MM.1S (cell line): ENCODE data around the gene TET3.

Experiments used
- DNase-seq: peaks from one replicate; pipeline ENCODE4 v3.0.0-alpha.2; 2015
- H2AFZ ChIP-seq: fragments of 300-600 bp; sonication (generic); 2 replicates; pipeline ENCODE4 v1.6.0; 2016; ENCODE audit warnings: antibody characterized with exemption, low read length
- H3F3A ChIP-seq: fragments of 300-600 bp; sonication (generic); 2 replicates; pipeline ENCODE4 v1.6.1; 2016; ENCODE audit warnings: mild to moderate bottlenecking, antibody characterized with exemption, low read length, moderate library complexity, mixed read lengths; ENCODE audit not compliant: insufficient read depth
- H3K27ac ChIP-seq: fragments of 300-600 bp; sonication (generic); 2 replicates; pipeline ENCODE4 v1.5.1; 2016; ENCODE audit warnings: mild to moderate bottlenecking, low read length
- H3K27me3 ChIP-seq: fragments of 300-600 bp; sonication (generic); replicated peaks from 2 replicates; pipeline ENCODE4 v1.6.0; 2016; ENCODE audit warnings: low read length; ENCODE audit not compliant: insufficient read depth
- H3K36me3 ChIP-seq: fragments of 300-600 bp; sonication (generic); replicated peaks from 2 replicates; pipeline ENCODE4 v1.6.1; 2016; ENCODE audit warnings: mild to moderate bottlenecking, low read length, mixed read lengths; ENCODE audit not compliant: insufficient read depth
- H3K4me1 ChIP-seq: fragments of 300-600 bp; sonication (generic); 2 replicates; pipeline ENCODE4 v1.6.1; 2016; ENCODE audit warnings: low read length, mixed read lengths
- H3K4me2 ChIP-seq: fragments of 300-600 bp; sonication (generic); 2 replicates; pipeline ENCODE4 v1.6.0; 2016; ENCODE audit warnings: low read depth, low read length
- H3K4me3 ChIP-seq: fragments of 300-600 bp; sonication (generic); 2 replicates; pipeline ENCODE4 v1.5.1; 2016; ENCODE audit warnings: low read length, mixed read lengths
- H3K79me2 ChIP-seq: fragments of 300-600 bp; sonication (generic); 2 replicates; pipeline ENCODE4 v1.6.1; 2016; ENCODE audit warnings: mixed run types, low read length, mixed read lengths
- H3K9ac ChIP-seq: fragments of 300-600 bp; sonication (generic); 2 replicates; pipeline ENCODE4 v1.6.1; 2016; ENCODE audit warnings: low read length, mixed read lengths
- H3K9me2 ChIP-seq: fragments of 300-600 bp; sonication (generic); replicated peaks from 2 replicates; pipeline ENCODE4 v1.6.1; 2016; ENCODE audit warnings: mild to moderate bottlenecking, low read length, mixed read lengths; ENCODE audit not compliant: insufficient read depth
- H3K9me3 ChIP-seq: fragments of 300-600 bp; sonication (generic); replicated peaks from 2 replicates; pipeline ENCODE4 v1.6.1; 2016; ENCODE audit warnings: mild to moderate bottlenecking, low read length, mixed read lengths; ENCODE audit not compliant: insufficient read depth
- H4K20me1 ChIP-seq: fragments of 300-600 bp; sonication (generic); 2 replicates; pipeline ENCODE4 v1.6.1; 2016; ENCODE audit warnings: mild to moderate bottlenecking, low read length, moderate library complexity, mixed read lengths; ENCODE audit not compliant: insufficient read depth
- CTCF ChIP-seq: fragments of 300-600 bp; sonication (generic); IDR thresholded peaks from 2 replicates; pipeline ENCODE4 v1.5.1; 2016; ENCODE audit warnings: antibody characterized with exemption, low read length, mixed read lengths
- EZH2 ChIP-seq: fragments of 300-600 bp; sonication (generic); optimal IDR thresholded peaks from 2 replicates; pipeline ENCODE3; 2017; ENCODE audit warnings: low read depth, mild to moderate bottlenecking, antibody characterized with exemption, low read length, mixed read lengths
- EZH2phosphoT487 ChIP-seq: fragments of 300-600 bp; sonication (generic); IDR thresholded peaks from 2 replicates; pipeline ENCODE4 v1.6.1; 2018; ENCODE audit warnings: antibody characterized with exemption, low read length

TET3 gene

GRCh38 chr2:74028290-74028689 is 43.6 kb downstream of the TET3 start:
- no peak for DNase-seq
- Histone ChIP-seq H4K20me1 (no peaks in the 10 kb centered on the region), H3F3A (peaks cover 19% of the 10 kb centered on the region), H2AFZ (no peak overlapping the region), H3K27ac (no peak overlapping the region), H3K9me3 (no peaks in the 10 kb centered on the region), H3K4me1 (peaks cover 12% of the 10 kb centered on the region), H3K36me3 (no peaks in the 10 kb centered on the region), H3K4me2 (no peak overlapping the region), H3K9ac (no peak overlapping the region), H3K79me2 (peaks cover 73% of the 10 kb centered on the region), H3K9me2 (no peaks in the 10 kb centered on the region), H3K27me3 (no peaks in the 10 kb centered on the region), H3K4me3 (no peak overlapping the region)
- TF ChIP-seq EZH2 (no peak), CTCF (no peak), EZH2phosphoT487 (no peak)

- no peaks in the 10 kb centered on the region for H3K9me3 ChIP-seq
- H3F3A ChIP-seq = peaks cover 21% of the 10 kb centered on the region
- H3K4me3 ChIP-seq = no peak overlapping the region
- no peak for DNase-seq
- no peak overlapping the region for H3K9ac ChIP-seq
- no peaks in the 10 kb centered on the region for H3K36me3 ChIP-seq
- no peak overlapping the region for H3K27ac ChIP-seq
- peaks cover 75% of the 10 kb centered on the region for H3K79me2 ChIP-seq
- H3K9me2 ChIP-seq = no peaks in the 10 kb centered on the region
- peaks cover 15% of the 10 kb centered on the region for H3K4me1 ChIP-seq
- no peaks in the 10 kb centered on the region for H4K20me1 ChIP-seq
- H3K4me2 ChIP-seq = no peak overlapping the region
- H3K27me3 ChIP-seq = no peaks in the 10 kb centered on the region
- no peak for TF ChIP-seq EZH2phosphoT487
- TF ChIP-seq EZH2 = no peak
- TF ChIP-seq CTCF = no peak
- H2AFZ ChIP-seq = no peak overlapping the region
These were observed 44.0 kb downstream of the TET3 start for GRCh38 chr2:74028741-74029140.

GRCh38 chr2:74029714-74030397 is 45.1 kb downstream of the TET3 start:
- no peak overlapping the region for H3K9ac ChIP-seq
- no peaks in the 10 kb centered on the region for H4K20me1 ChIP-seq
- H3K4me3 ChIP-seq = no peak overlapping the region
- no peaks in the 10 kb centered on the region for H3K27me3 ChIP-seq
- H3K36me3 ChIP-seq = no peaks in the 10 kb centered on the region
- no peak overlapping the region for H3K27ac ChIP-seq
- peaks cover 15% of the 10 kb centered on the region for H3K4me1 ChIP-seq
- no peak for TF ChIP-seq EZH2phosphoT487
- no peak for TF ChIP-seq CTCF
- no peak for TF ChIP-seq EZH2
- H3K9me2 ChIP-seq = no peaks in the 10 kb centered on the region
- no peaks in the 10 kb centered on the region for H3K9me3 ChIP-seq
- no peak for DNase-seq
- peaks cover 21% of the 10 kb centered on the region for H3F3A ChIP-seq
- peaks cover 79% of the 10 kb centered on the region for H3K79me2 ChIP-seq
- H2AFZ ChIP-seq = no peak overlapping the region
- no peak overlapping the region for H3K4me2 ChIP-seq
